ENCODE data around the gene HSD17B4. TPM values are rescaled to one million over a fixed set of nuclear protein-coding genes. Genes with fewer than 3 reads are reported as not detected.
"Not testable (repeated sequence)": the region's sequence is repeated elsewhere in the genome, so short reads cannot be mapped to it uniquely, and the experiment has no call there.

Gene HSD17B4, protein sequence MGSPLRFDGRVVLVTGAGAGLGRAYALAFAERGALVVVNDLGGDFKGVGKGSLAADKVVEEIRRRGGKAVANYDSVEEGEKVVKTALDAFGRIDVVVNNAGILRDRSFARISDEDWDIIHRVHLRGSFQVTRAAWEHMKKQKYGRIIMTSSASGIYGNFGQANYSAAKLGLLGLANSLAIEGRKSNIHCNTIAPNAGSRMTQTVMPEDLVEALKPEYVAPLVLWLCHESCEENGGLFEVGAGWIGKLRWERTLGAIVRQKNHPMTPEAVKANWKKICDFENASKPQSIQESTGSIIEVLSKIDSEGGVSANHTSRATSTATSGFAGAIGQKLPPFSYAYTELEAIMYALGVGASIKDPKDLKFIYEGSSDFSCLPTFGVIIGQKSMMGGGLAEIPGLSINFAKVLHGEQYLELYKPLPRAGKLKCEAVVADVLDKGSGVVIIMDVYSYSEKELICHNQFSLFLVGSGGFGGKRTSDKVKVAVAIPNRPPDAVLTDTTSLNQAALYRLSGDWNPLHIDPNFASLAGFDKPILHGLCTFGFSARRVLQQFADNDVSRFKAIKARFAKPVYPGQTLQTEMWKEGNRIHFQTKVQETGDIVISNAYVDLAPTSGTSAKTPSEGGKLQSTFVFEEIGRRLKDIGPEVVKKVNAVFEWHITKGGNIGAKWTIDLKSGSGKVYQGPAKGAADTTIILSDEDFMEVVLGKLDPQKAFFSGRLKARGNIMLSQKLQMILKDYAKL
- 315 TPM for total RNA-seq
- long read RNA-seq, transcript HSD17B4-201 (24 exons, 2,685 nt), result major isoform, 377 of 451 reads
- long read RNA-seq, partial matches to known transcripts, result 15 of 451 reads
- long read RNA-seq, other reads (novel, unspliced or antisense), result 54 of 451 reads

DNA sequence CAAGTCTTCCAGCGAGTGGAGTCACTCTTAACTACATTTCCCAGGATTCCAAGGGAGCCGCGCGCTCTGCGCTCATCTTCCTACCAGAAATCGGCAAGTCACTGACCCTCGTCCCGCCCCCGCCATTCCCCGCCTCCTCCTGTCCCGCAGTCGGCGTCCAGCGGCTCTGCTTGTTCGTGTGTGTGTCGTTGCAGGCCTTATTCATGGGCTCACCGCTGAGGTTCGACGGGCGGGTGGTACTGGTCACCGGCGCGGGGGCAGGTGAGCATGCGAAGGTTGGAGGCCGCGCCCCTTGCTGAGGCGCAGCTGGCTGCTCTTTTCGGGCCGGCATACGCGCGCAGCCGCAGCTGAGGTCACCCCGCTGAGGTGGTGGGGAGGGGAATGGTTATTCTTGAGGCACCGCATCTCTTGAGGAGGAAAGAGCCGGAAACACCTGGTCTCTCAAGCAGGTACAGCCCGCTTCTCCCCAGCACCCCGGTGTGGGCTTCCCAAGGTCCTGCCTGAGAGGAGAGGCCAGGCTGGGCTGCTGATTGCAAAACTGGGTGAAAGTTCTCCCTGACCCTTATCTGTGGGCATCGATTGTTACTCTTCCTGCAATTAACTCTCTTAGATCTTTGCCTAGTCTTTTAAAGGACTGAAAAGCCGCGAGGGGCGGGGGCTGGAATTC lies at the start of gene HSD17B4:
HSD17B4 (plus strand) TSS at position 125 of the 667 bp plus-strand sequence; CDS start at position 204, 79 bp downstream.
- ATAC-seq (ENCODE audit: poor library complexity) (peak; percentile 97), DNase-seq (peak; percentile 95)
- intact Hi-C loops (cut with DNase I), result no loop called here

GRCh38 chr5:119402555-119402954 lies 49.7 kb upstream of the HSD17B4 start:
- ATAC-seq (ENCODE audit: poor library complexity) (no peak), DNase-seq (no peak)
- intact Hi-C loops (cut with DNase I), result no loop called here

DNA sequence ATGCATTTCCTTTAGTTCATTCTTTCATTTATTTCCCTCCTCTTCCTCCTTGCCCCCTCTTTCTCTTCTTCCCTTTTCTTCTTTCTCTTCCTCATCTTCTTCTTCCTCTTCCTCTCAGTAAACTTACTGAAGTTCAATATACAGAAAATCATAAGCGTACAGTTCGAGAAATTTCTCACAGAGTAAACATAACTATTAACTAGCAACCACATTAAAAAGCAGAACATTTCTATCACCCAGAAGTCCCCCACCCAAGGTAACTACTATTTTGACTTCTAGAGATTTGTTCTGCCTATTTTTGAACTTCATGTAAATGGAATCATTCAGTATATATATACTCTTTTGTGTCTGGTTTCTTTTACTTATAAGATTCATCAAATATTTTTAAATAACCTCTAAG lies 48.3 kb upstream of the HSD17B4 start:
- ATAC-seq (ENCODE audit: poor library complexity) (no peak), DNase-seq (no peak)
- intact Hi-C loops (cut with DNase I), result no loop called here

GRCh38 chr5:119405419-119405818 lies 46.9 kb upstream of the HSD17B4 start:
- intact Hi-C loops (cut with DNase I), result no loop called here
- DNase-seq (no peak), ATAC-seq (ENCODE audit: poor library complexity) (no peak)

GRCh38 chr5:119406551-119407110 lies 45.7 kb upstream of the HSD17B4 start:
- DNase-seq, result no peak
- intact Hi-C loops (cut with DNase I), result no loop called here
- no peak for ATAC-seq (ENCODE audit: poor library complexity)

DNA sequence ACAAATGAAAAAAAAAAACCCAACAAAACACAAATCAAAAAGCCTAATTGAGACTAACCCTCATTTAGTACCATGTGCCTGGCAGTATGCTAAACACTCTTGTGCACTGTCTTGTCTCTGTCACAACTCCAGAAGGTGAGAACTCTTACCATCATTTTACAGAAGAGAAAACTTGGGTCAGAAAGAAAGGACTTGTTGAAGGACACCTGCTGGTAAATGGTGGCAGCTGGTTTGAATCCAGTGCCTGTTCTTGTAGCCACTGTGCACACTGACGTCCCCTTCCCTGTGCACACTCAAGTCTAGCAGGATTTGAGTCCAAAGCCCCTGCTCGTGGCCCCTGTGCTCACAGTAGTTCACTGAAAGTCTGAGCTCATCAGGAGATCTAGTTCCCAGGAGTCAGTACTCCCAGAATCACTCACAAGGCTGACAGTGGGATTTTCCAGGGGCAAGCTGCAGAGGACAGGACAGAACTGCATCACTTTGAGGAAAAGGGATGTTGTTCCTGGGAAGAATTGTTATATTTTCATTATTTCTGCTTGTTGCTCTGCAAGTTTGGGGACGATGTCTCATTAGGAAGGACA lies 43.0 kb upstream of the HSD17B4 start:
- intact Hi-C loops (cut with DNase I), result no loop called here
- DNase-seq (no peak), ATAC-seq (ENCODE audit: poor library complexity) (no peak)

- intact Hi-C loops (cut with DNase I), result loop anchor here (5.0 kb wide), 1 partner anchor 93 kb away; no protein-coding TSS in a partner anchor
- no peak for ATAC-seq (ENCODE audit: poor library complexity)
- no peak for DNase-seq
Measured at GRCh38 chr5:119410448-119411159, 41.7 kb upstream of the HSD17B4 start.

GRCh38 chr5:119411361-119412278 lies 40.7 kb upstream of the HSD17B4 start:
- DNase-seq (peak; percentile 67), ATAC-seq (ENCODE audit: poor library complexity) (peak; percentile 98)
- intact Hi-C loops (cut with DNase I), result loop anchor here (5.0 kb wide), 1 partner anchor 94 kb away; no protein-coding TSS in a partner anchor

DNA sequence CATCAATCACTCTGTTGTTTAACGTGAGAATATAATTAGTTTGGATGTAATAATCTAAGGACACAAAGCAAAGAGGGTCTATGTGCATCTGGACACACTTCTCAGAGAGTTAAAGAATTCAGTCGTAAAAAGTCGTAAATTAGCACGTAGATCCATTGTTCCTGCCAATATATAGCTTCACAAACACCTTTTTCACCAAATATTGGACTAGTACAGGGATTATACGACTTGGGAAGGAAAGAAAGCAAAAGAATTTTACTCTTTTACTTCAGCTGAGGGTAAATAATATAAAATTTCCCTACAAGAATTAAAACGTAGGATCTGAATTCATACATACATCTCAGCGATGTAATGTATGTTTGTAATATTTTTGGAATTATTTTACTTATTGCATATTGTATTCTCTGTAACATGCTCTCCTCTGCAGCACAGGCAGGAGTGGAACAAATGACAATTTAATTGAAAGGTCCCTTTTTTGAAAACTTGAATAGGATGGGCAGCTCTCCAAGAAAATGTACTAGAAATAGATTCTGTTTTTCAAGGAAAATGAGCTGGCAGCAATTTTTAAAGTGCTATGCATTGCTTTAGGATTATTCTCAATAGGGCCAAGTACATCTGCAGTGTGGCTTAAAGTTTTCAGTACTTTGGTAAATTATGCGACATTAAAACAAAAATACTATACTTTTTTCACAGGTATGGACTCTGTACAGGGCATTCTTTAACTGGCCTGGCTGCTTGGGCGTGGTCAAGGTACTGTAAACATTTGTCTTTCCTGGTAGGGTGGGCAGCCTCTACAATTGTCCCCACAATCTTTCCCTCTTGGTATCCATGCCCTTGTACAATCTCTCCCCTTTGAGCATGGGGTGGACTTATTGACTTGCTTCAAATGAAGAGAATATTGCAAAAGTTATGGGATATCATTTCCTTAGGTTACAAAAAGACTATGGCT lies 39.7 kb upstream of the HSD17B4 start:
- intact Hi-C loops (cut with DNase I), result loop anchor here (5.0 kb wide), 1 partner anchor 95 kb away; no protein-coding TSS in a partner anchor
- DNase-seq (no peak), ATAC-seq (ENCODE audit: poor library complexity) (no peak)

DNA sequence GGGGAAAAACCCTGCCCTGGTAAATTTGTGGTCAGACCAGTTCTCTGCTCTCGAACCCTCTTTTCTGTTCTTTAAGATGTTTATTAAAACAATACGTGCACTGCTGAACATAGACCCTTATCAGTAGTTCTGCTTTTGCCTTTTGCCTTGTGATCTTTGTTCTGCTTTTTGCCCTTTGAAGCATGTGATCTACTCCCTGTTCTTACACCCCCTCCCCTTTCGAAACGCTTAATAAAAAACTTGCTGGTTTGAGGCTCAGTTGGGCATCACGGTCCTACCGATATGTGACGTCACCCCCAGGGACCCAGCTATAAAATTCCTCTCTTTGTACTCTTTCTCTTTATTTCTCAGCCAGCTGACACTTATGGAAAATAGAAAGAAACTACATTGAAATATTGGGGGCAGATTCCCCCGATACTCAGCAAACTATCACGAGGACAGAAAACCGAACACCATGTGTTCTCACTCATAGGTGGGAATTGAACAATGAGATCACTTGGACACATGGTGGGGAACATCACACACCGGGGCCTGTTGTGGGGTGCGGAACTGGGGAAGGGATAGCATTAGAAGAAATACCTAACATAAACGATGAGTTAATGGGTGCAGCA lies 38.1 kb upstream of the HSD17B4 start:
- ATAC-seq (ENCODE audit: poor library complexity); DNase-seq: not testable (repeated sequence)
- intact Hi-C loops (cut with DNase I), result loop anchor here (5.0 kb wide), 1 partner anchor 97 kb away; no protein-coding TSS in a partner anchor

DNA sequence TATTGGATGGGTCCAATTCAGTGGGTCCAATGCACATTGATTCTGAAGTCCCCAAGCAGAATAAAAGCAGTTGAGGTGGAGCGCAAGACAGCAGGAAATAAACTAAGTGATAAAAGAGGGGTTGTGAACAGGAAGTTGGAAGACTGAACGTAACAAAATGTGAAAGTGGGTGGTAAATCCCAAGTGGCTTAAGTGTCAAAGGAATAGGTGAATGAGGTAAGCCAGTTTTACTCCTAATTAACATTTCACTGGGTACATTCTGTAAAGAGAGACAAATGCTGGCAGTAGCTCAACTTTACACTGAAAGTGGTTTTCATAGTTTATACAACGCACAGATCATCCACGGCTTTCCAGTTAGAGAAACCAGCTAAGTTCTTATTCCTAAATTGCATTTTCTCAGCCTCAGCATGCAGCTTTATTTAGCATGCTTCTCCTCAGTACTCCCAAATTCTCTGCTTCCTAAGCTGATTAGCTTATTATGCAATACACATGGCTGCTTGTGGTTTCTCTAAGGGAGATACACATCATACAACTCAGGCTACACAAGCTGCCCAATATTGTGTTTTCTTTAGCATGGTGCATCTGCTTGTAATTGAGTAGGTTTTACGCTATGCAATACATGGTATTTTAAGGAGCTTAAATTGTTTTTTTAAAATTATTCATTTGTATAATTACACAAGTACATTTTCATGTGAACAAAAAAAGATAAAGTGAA lies 34.2 kb upstream of the HSD17B4 start:
- no peak for DNase-seq
- ATAC-seq (ENCODE audit: poor library complexity), result peak; percentile 61
- intact Hi-C loops (cut with DNase I), result loop anchor here (5.0 kb wide), 1 partner anchor 431 kb away; the partner anchor contains the start of gene DTWD2

DNA sequence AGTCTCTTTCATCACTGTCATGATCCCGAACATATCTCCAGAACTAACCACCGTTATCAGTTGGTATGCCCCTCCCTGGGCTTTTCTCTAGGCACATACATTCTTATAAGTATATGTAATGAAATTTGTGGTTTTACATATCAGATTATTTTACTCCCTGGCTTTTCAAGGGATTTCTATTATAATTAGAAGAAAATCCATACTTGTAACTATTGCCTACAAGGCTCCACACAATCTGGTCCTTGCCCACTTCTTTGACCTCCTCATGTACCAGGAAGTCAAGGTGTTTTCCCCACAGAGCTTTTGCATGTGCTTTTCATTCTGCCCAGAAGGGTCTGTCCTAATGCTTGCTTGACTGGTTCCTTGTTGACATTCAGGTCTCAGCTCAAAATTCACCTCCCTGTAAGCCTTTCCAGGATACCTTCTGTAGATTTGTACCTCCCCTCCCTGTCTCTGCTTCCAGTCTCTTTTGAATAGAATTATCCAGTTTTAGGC lies 33.6 kb upstream of the HSD17B4 start:
- no peak for DNase-seq
- intact Hi-C loops (cut with DNase I), result loop anchor here (5.0 kb wide), 1 partner anchor 431 kb away; the partner anchor contains the start of gene DTWD2
- no peak for ATAC-seq (ENCODE audit: poor library complexity)

DNA sequence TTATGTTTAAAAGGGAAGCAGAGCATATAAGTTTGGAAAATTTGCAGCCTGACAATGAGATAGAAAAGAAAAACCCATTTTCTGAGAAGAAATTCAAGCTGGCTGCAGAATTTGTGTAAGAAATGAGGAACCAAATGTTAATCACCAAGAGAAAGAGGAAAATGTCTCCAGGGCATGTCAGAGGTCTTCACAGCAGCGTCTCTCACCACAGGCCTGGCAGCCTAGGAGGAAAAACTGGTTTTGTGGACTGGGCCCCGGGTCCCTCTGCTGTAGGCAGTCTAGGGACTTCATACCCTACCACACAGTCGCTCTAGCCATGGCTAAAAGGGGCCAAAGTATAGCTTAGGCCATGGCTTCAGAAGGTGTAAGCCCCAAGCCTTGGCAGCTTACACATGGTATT lies 32.1 kb upstream of the HSD17B4 start:
- intact Hi-C loops (cut with DNase I), result no loop called here
- no peak for ATAC-seq (ENCODE audit: poor library complexity)
- no peak for DNase-seq

DNA sequence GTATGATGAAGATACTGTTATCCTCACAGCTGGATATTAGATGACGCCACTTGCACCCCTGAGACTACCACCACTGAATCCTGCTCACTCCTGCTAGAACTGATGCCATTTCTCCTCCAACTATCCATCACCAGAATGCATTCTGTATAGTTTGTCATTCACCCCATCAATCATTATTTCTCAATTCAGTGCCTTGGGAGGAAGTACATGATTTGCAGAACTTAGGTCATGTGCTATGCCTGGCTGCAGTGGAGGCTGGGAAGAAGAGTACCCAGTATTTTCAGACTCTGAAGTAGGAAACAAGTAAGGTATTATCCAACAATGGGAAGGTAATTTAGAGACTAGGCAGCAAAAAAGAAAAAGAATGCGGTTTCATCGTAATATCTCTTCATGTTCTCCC lies 26.2 kb upstream of the HSD17B4 start:
- intact Hi-C loops (cut with DNase I), result no loop called here
- DNase-seq, result no peak
- ATAC-seq (ENCODE audit: poor library complexity), result peak; percentile 29
